Aorta (tissue), 5 donors: ENCODE results near the gene ARID3B. TPM values are rescaled to one million over a fixed set of nuclear protein-coding genes. Genes with fewer than 3 reads are reported as not detected.

Source experiments
- ATAC-seq: fragments of 200-7000 bp; cut with Tn5 transposase; one replicate; pipeline ENCODE4 v1.9.1; 2022; ENCODE audit warnings: moderate library complexity; ENCODE audit not compliant: low FRiP score
- DNase-seq, 2 donors: peaks; one replicate each; pipeline ENCODE4 v3.0.0-alpha.2; 2020
- H3K27ac ChIP-seq, 2 donors: one replicate each; pipeline ENCODE4 v1.5.1; 2013; ENCODE audit warnings: low read length in 2 of 2, mild to moderate bottlenecking in 2 of 2, moderate library complexity in 2 of 2, control low read depth in 1 of 2, inconsistent platforms in 1 of 2, low read depth in 1 of 2
- H3K27me3 ChIP-seq, 2 donors: one replicate each; pipeline ENCODE4 v1.6.1; 2013; ENCODE audit warnings: control low read depth in 1 of 2, low read length in 1 of 2, mild to moderate bottlenecking in 1 of 2, moderate library complexity in 1 of 2; ENCODE audit not compliant: insufficient read depth in 2 of 2, control insufficient read depth in 1 of 2
- H3K36me3 ChIP-seq, 2 donors: one replicate each; pipeline ENCODE4 v1.6.1; 2013; ENCODE audit warnings: control low read depth in 1 of 2, low read length in 1 of 2, mild to moderate bottlenecking in 1 of 2; ENCODE audit not compliant: insufficient read depth in 2 of 2, control insufficient read depth in 1 of 2
- H3K4me1 ChIP-seq, 2 donors: one replicate each; pipeline ENCODE4 v1.6.1; 2013; ENCODE audit warnings: low read length in 2 of 2, control low read depth in 1 of 2, mild to moderate bottlenecking in 1 of 2, moderate library complexity in 1 of 2; ENCODE audit not compliant: insufficient read depth in 2 of 2, control insufficient read depth in 1 of 2
- H3K4me3 ChIP-seq, 2 donors: one replicate each; pipeline ENCODE4 v1.5.1; 2013; ENCODE audit warnings: low read length in 2 of 2, control low read depth in 1 of 2, mild to moderate bottlenecking in 1 of 2
- H3K9me3 ChIP-seq: one replicate; pipeline ENCODE4 v1.6.1; 2013; ENCODE audit warnings: mild to moderate bottlenecking, low read length; ENCODE audit not compliant: control insufficient read depth
- whole genome bisulfite sequencing, 2 donors: extraction: QIAGEN DNeasy Blood & Tissue Kit; methylation state at CpG; one replicate each; pipeline ENCODE4 v1.1.7; 2013; 5-methylcytosine and 5-hydroxymethylcytosine counted together
- intact Hi-C, 2 donors: fragments of 100-400 bp; cut with DNase I; formaldehyde crosslinking; loops; one replicate each; pipeline versions ENCODE4 v1.14.2 to v1.15.0; 2022
- polyA plus RNA-seq, 2 donors: library from polyadenylated mRNA; stranded (reverse); fragments of 200-250 nt; gene quantifications; one replicate each; pipeline ENCODE4 v1.2.3, GENCODE V29; 2013
- total RNA-seq, 2 donors: library from RNA; stranded (reverse); fragmentation: NEBNext Ultra II Directional; extraction: Animal tissue kit (Norgen Biotek cat#: 25700); gene quantifications; one replicate each; pipeline ENCODE4 v1.2.1, GENCODE V29; 2021
- donor health status: healthy with polysubstance abuse.
- donor health status: Bipolar disorder and iron deficiency.
- donor health status: DM: no; HTN: no; CAD: no.
- donor health status: DM: no; HTN: no; CAD: no.
- donor health status: DM: yes; HTN: yes; CAD: no.

The ARID3B gene
- total and polyA plus RNA-seq, 4 donors = 1.8 to 11.7 (median 7.8) TPM

DNA sequence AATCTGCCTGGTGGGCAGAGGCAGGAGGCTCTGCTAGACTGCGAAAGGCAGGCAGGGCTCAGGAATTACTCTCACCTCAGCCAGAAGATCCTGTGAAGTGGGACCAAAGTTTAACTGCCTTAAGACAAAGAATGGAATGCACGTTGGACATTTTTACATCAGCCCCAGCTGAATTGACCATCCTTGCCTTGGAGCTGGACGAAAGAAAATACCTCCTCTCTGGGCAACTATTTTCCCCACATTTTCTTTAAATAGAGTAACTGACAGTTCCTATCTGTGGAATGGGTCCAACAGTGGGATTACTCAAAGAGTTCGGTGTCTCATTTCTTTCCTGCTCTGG lies 28.7 kb downstream of the ARID3B start:
- Histone ChIP-seq H3K9me3 (no peaks in the 10 kb centered on the region), H3K27me3 (no peaks in the 10 kb centered on the region), H3K27ac (peak overlapping the region; percentile 25 to 97), H3K4me3 (no peak overlapping the region), H3K4me1 (peaks cover 8% of the 10 kb centered on the region in 2 donors), H3K36me3 (peaks cover 0 to 3% of the 10 kb centered on the region in 2 donors)
- ATAC-seq = no peak
- 11 to 20% methylated on average over 4 of the region's 4 CpGs for WGBS, 2 donors
- no peak for DNase-seq
- intact Hi-C loops = no loop called here

DNA sequence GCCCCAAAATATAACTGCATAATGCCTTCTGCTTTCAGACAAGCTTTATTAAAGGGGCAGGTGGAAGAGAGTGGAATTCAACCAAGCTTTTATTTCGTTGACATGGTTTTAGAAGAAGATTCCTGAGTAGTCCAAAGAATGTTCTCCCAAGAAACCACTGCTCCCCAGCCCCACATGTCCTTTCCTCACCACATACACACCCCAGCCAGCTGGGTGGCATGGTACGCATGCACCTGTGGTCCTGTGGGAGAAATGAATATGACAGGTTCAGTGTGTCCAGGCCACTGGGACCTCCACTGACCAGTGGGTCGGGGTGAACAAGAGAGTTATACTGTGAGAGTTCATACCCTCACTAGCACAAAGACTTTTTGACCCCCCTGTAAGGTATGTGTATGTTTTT lies 30.2 kb downstream of the ARID3B start:
- Histone ChIP-seq H3K9me3 (no peaks in the 10 kb centered on the region), H3K36me3 (peaks cover 0 to 3% of the 10 kb centered on the region in 2 donors), H3K27me3 (no peaks in the 10 kb centered on the region), H3K27ac (peak overlapping the region in 1 of 2 donors; percentile 66), H3K4me1 (peaks cover 8% of the 10 kb centered on the region in 2 donors), H3K4me3 (no peak overlapping the region)
- DNase-seq (no peak), ATAC-seq (no peak)
- WGBS, 2 donors = 92 to 95% methylated on average over 3 of the region's 3 CpGs
- intact Hi-C loops = no loop called here

DNA sequence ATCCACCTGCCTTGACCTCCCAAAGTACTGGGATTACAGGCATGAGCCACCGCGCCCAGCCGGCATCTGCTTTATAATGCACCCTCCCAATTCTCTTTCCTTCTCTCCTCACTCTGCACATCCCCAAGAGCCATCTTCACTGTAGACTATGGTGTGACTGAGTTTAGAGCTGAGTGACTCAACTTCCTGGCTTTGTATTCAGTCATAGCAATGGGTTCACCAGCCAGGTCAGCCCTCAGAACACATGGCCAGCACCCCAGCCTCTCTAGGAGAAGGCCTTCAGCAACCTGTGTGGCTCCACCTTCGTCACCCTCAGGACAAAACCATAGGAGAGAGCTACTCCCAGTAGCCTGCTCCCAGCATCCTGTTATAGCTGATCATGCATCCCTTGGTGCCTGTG lies 33.0 kb downstream of the ARID3B start:
- DNase-seq = no peak
- peaks cover 6 to 8% of the 10 kb centered on the region in 2 donors for H3K4me1 ChIP-seq
- peaks cover 0 to 3% of the 10 kb centered on the region in 2 donors for H3K36me3 ChIP-seq
- intact Hi-C loops = no loop called here
- no peak overlapping the region for H3K27ac ChIP-seq
- WGBS, 2 donors = 97 to 99% methylated on average over 4 of the region's 4 CpGs
- no peak for ATAC-seq
- no peaks in the 10 kb centered on the region for H3K27me3 ChIP-seq
- H3K4me3 ChIP-seq = no peak overlapping the region
- H3K9me3 ChIP-seq = no peaks in the 10 kb centered on the region

DNA sequence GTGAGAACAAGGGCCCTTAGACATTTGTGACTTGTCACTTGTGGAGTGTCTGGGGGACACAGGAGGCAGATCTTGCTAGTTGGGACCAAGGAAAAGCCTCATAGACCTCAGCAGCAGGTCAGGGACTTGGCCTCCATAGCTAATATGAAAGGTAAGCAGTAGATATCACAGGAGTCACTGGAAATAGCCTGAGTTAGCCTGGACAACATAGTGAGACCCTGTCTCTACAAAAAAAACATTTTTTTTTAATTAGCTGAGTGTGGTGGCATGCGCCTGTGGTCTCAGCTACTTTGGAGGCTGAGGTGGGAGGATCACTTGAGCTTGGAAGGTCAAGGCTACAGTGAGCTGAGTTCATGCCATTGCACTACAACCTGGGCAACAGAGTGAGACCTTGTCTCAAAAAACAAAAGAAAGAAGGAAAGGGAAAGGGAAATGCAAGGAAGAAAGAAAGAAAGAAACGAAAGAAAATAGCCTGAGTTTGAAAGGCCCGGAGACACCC lies 37.5 kb downstream of the ARID3B start:
- intact Hi-C loops = no loop called here
- H3K27ac ChIP-seq = no peak overlapping the region
- 94% methylated on average over 3 of the region's 3 CpGs for WGBS, 2 donors
- no peaks in the 10 kb centered on the region for H3K4me1 ChIP-seq
- no peaks in the 10 kb centered on the region for H3K27me3 ChIP-seq
- H3K36me3 ChIP-seq = no peaks in the 10 kb centered on the region
- H3K4me3 ChIP-seq = no peak overlapping the region
- no peaks in the 10 kb centered on the region for H3K9me3 ChIP-seq
- no peak for DNase-seq
- no peak for ATAC-seq

GRCh38 chr15:74579001-74579400 lies 38.0 kb downstream of the ARID3B start:
- 86 to 88% methylated on average over 9 of the region's 9 CpGs for WGBS, 2 donors
- H3K9me3 ChIP-seq = no peaks in the 10 kb centered on the region
- H3K36me3 ChIP-seq = no peaks in the 10 kb centered on the region
- intact Hi-C loops = no loop called here
- ATAC-seq = no peak
- DNase-seq = no peak
- H3K4me1 ChIP-seq = no peaks in the 10 kb centered on the region
- H3K27ac ChIP-seq = no peak overlapping the region
- H3K4me3 ChIP-seq = no peak overlapping the region
- no peaks in the 10 kb centered on the region for H3K27me3 ChIP-seq

- ATAC-seq (no peak), DNase-seq (no peak)
- H3K4me3 ChIP-seq = no peak overlapping the region
- no peak overlapping the region for H3K27ac ChIP-seq
- H3K4me1 ChIP-seq = no peaks in the 10 kb centered on the region
- no peaks in the 10 kb centered on the region for H3K36me3 ChIP-seq
- H3K27me3 ChIP-seq = no peaks in the 10 kb centered on the region
- intact Hi-C loops = no loop called here
- no peaks in the 10 kb centered on the region for H3K9me3 ChIP-seq
- WGBS, 2 donors = 90 to 94% methylated on average over 7 of the region's 7 CpGs
These were observed 39.7 kb downstream of the ARID3B start for GRCh38 chr15:74580538-74581350.

DNA sequence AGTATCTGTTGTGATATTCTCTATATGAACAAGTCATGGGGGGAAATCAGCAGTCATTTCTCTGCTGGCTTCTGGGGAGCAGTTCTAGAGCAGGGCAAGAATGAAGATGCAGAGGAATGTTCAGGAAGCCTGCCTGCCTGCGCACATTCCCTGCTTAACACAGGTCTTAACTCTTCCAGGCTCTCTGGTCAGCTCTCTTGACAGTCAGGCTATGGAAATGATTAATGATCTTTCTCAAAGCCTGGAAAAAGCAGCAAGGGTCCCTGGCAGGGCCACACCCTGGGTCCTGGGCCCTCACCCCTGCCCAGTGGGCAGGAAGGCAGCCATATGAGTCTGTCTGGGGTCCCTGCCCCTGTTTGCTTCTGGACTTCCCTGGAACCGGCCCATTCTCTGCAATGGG lies 43.2 kb downstream of the ARID3B start:
- no peak overlapping the region for H3K4me3 ChIP-seq
- no peaks in the 10 kb centered on the region for H3K27me3 ChIP-seq
- WGBS, 2 donors = 71 to 79% methylated on average over 2 of the region's 2 CpGs
- no peaks in the 10 kb centered on the region for H3K4me1 ChIP-seq
- intact Hi-C loops = no loop called here
- H3K27ac ChIP-seq = no peak overlapping the region
- DNase-seq (no peak), ATAC-seq (no peak)
- H3K9me3 ChIP-seq = no peaks in the 10 kb centered on the region
- H3K36me3 ChIP-seq = no peaks in the 10 kb centered on the region

GRCh38 chr15:74584779-74585178 lies 43.8 kb downstream of the ARID3B start:
- DNase-seq = peak in 1 of 2 donors; percentile 36
- Histone ChIP-seq H3K4me3 (no peak overlapping the region), H3K27ac (no peak overlapping the region), H3K9me3 (no peaks in the 10 kb centered on the region), H3K36me3 (no peaks in the 10 kb centered on the region), H3K27me3 (no peaks in the 10 kb centered on the region), H3K4me1 (no peaks in the 10 kb centered on the region)
- 72 to 78% methylated on average over 4 of the region's 4 CpGs for WGBS, 2 donors
- no peak for ATAC-seq
- intact Hi-C loops = loop anchor here in 1 of 2 donors (5.0 kb wide), 1 partner anchor 37 kb away; no protein-coding TSS in a partner anchor

DNA sequence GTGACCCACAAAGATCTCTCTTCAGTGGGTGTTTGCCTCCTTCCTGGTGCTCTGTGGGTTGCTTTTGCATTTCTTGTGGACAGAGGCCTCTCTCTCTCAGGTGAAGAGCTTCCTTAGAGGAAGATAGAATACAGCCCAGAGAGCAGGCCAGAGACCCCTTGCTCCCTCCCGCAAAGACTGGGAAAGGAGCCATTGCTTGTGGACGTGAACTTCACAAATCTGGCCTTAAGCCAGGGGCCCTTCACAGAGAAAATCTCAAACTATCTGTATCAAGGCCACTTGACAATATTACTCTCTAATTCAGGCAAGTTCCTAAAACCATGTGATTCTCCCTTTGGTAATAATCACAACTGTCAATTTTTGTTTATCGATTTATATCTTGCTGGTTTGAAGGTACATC lies 44.2 kb downstream of the ARID3B start:
- Histone ChIP-seq H3K4me1 (no peaks in the 10 kb centered on the region), H3K4me3 (no peak overlapping the region), H3K9me3 (no peaks in the 10 kb centered on the region), H3K27ac (no peak overlapping the region), H3K36me3 (no peaks in the 10 kb centered on the region), H3K27me3 (no peaks in the 10 kb centered on the region)
- intact Hi-C loops = loop anchor here in 1 of 2 donors (5.0 kb wide), 1 partner anchor 38 kb away; no protein-coding TSS in a partner anchor
- 45% methylated on average over 3 of the region's 3 CpGs for WGBS, 2 donors
- DNase-seq (no peak), ATAC-seq (no peak)
